H1 (cell line): ENCODE results near the gene IMP3. TPM values are rescaled to one million over a fixed set of nuclear protein-coding genes. Genes with fewer than 3 reads are reported as not detected.

Experiments
- BRCA1 ChIP-seq: IDR thresholded peaks from 2 replicates; pipeline ENCODE4 v1.6.1; 2012; ENCODE audit warnings: low read depth, low read length, improper control_type of control experiment
- EZH2 ChIP-seq: fragments of 200-600 bp; sonication (generic); IDR thresholded peaks from 2 replicates; pipeline ENCODE4 v1.7.1; 2012; ENCODE audit warnings: low read depth, mild to moderate bottlenecking, moderate library complexity, low read length, inconsistent platforms; ENCODE audit not compliant: severe bottlenecking
- GABPA ChIP-seq: IDR thresholded peaks from 2 replicates; pipeline ENCODE4 v1.6.1; 2011; ENCODE audit warnings: mild to moderate bottlenecking, low read length, moderate library complexity, borderline replicate concordance; ENCODE audit not compliant: insufficient read depth
- MAFK ChIP-seq: IDR thresholded peaks from 2 replicates; pipeline ENCODE4 v1.6.1; 2012; ENCODE audit warnings: low read depth, mild to moderate bottlenecking, improper control_type of control experiment, low read length
- POLR2A ChIP-seq, 2 experiments: IDR thresholded peaks; 1 replicate in 1 of 2; 2 replicates in 1 of 2; pipeline ENCODE4 v1.6.1; 2011; ENCODE audit warnings: low read depth in 2 of 2, low read length in 2 of 2, mild to moderate bottlenecking in 2 of 2; ENCODE audit errors: control extremely low read depth in 1 of 2
- SP2 ChIP-seq: IDR thresholded peaks from 2 replicates; pipeline ENCODE4 v1.6.1; 2012; ENCODE audit warnings: mild to moderate bottlenecking, low read length, inconsistent platforms
- polyA plus RNA-seq, 7 experiments: library from polyadenylated mRNA; depleted of rRNA in 3 of 7; stranded (reverse) in 5 of 7; unstranded in 2 of 7; fragments of >200 nt in 5 of 7; fragments of 200-250 nt in 2 of 7; gene quantifications; 1 replicate in 5 of 7; 2 replicates in 1 of 7; 4 replicates in 1 of 7; pipeline versions ENCODE4 v1.2.1 to v1.2.3, GENCODE V29; 2011 to 2013; ENCODE audit warnings: missing spikeins in 2 of 7, mixed read lengths in 2 of 7
- total RNA-seq: library from RNA; stranded (reverse); fragmentation: NEBNext Ultra II Directional; extraction: Animal tissue kit (Norgen Biotek cat#: 25700); gene quantifications from 2 replicates; pipeline ENCODE4 v1.2.1, GENCODE V29; 2021
- TF ChIP-seq, protein P1 (sequence below), 3 experiments: IDR thresholded peaks; 1 replicate in 2 of 3; 2 replicates in 1 of 3; pipeline versions ENCODE4 v1.5.1 to v1.6.1; 2011; ENCODE audit warnings: low read length in 3 of 3, mild to moderate bottlenecking in 3 of 3, inconsistent platforms in 2 of 3, low read depth in 1 of 3, moderate library complexity in 1 of 3; ENCODE audit not compliant: insufficient read depth in 1 of 3; ENCODE audit errors: control extremely low read depth in 1 of 3
- TF ChIP-seq, protein P2 (sequence below): fragments of 300-600 bp; sonication (generic); IDR thresholded peaks from 2 replicates; pipeline ENCODE4 v1.7.1; 2012; ENCODE audit warnings: low read length, moderate library complexity, mild to moderate bottlenecking, inconsistent platforms; ENCODE audit not compliant: insufficient replicate concordance

Gene IMP3
- total and polyA plus RNA-seq, 2 of the 8 experiments (the other 6 are each of a cell fraction or from before 2014, with no cell fraction given) = 114 to 273 TPM

DNA sequence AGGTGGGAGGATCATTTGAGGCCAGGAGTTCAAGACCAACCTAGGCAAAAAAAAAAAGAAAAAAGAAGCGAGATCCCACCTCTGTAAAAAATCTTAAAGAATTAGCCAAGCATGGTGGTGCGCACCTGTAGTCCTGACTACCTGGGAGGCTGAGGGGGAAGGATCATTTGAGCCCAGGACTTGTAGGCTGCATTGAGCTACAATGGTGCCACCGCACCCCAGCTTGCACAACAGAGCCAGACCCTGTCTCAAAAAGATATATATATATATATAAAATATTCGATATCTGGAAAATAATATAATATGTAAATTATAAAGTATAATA, 1.1 kb upstream of the IMP3 start (continued):
- TF ChIP-seq, protein P1, sequence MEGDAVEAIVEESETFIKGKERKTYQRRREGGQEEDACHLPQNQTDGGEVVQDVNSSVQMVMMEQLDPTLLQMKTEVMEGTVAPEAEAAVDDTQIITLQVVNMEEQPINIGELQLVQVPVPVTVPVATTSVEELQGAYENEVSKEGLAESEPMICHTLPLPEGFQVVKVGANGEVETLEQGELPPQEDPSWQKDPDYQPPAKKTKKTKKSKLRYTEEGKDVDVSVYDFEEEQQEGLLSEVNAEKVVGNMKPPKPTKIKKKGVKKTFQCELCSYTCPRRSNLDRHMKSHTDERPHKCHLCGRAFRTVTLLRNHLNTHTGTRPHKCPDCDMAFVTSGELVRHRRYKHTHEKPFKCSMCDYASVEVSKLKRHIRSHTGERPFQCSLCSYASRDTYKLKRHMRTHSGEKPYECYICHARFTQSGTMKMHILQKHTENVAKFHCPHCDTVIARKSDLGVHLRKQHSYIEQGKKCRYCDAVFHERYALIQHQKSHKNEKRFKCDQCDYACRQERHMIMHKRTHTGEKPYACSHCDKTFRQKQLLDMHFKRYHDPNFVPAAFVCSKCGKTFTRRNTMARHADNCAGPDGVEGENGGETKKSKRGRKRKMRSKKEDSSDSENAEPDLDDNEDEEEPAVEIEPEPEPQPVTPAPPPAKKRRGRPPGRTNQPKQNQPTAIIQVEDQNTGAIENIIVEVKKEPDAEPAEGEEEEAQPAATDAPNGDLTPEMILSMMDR (IDR thresholded peaks at IDR 0.05; ENCODE audit: control extremely low read depth in 1 of 3, insufficient read depth in 1 of 3, low read depth in 1 of 3, low read length in 3 of 3) = no peak
- TF ChIP-seq SP2 = no peak
- no peak for TF ChIP-seq MAFK
- TF ChIP-seq EZH2 = no peak
- no peak for TF ChIP-seq BRCA1
- TF ChIP-seq, protein P2, sequence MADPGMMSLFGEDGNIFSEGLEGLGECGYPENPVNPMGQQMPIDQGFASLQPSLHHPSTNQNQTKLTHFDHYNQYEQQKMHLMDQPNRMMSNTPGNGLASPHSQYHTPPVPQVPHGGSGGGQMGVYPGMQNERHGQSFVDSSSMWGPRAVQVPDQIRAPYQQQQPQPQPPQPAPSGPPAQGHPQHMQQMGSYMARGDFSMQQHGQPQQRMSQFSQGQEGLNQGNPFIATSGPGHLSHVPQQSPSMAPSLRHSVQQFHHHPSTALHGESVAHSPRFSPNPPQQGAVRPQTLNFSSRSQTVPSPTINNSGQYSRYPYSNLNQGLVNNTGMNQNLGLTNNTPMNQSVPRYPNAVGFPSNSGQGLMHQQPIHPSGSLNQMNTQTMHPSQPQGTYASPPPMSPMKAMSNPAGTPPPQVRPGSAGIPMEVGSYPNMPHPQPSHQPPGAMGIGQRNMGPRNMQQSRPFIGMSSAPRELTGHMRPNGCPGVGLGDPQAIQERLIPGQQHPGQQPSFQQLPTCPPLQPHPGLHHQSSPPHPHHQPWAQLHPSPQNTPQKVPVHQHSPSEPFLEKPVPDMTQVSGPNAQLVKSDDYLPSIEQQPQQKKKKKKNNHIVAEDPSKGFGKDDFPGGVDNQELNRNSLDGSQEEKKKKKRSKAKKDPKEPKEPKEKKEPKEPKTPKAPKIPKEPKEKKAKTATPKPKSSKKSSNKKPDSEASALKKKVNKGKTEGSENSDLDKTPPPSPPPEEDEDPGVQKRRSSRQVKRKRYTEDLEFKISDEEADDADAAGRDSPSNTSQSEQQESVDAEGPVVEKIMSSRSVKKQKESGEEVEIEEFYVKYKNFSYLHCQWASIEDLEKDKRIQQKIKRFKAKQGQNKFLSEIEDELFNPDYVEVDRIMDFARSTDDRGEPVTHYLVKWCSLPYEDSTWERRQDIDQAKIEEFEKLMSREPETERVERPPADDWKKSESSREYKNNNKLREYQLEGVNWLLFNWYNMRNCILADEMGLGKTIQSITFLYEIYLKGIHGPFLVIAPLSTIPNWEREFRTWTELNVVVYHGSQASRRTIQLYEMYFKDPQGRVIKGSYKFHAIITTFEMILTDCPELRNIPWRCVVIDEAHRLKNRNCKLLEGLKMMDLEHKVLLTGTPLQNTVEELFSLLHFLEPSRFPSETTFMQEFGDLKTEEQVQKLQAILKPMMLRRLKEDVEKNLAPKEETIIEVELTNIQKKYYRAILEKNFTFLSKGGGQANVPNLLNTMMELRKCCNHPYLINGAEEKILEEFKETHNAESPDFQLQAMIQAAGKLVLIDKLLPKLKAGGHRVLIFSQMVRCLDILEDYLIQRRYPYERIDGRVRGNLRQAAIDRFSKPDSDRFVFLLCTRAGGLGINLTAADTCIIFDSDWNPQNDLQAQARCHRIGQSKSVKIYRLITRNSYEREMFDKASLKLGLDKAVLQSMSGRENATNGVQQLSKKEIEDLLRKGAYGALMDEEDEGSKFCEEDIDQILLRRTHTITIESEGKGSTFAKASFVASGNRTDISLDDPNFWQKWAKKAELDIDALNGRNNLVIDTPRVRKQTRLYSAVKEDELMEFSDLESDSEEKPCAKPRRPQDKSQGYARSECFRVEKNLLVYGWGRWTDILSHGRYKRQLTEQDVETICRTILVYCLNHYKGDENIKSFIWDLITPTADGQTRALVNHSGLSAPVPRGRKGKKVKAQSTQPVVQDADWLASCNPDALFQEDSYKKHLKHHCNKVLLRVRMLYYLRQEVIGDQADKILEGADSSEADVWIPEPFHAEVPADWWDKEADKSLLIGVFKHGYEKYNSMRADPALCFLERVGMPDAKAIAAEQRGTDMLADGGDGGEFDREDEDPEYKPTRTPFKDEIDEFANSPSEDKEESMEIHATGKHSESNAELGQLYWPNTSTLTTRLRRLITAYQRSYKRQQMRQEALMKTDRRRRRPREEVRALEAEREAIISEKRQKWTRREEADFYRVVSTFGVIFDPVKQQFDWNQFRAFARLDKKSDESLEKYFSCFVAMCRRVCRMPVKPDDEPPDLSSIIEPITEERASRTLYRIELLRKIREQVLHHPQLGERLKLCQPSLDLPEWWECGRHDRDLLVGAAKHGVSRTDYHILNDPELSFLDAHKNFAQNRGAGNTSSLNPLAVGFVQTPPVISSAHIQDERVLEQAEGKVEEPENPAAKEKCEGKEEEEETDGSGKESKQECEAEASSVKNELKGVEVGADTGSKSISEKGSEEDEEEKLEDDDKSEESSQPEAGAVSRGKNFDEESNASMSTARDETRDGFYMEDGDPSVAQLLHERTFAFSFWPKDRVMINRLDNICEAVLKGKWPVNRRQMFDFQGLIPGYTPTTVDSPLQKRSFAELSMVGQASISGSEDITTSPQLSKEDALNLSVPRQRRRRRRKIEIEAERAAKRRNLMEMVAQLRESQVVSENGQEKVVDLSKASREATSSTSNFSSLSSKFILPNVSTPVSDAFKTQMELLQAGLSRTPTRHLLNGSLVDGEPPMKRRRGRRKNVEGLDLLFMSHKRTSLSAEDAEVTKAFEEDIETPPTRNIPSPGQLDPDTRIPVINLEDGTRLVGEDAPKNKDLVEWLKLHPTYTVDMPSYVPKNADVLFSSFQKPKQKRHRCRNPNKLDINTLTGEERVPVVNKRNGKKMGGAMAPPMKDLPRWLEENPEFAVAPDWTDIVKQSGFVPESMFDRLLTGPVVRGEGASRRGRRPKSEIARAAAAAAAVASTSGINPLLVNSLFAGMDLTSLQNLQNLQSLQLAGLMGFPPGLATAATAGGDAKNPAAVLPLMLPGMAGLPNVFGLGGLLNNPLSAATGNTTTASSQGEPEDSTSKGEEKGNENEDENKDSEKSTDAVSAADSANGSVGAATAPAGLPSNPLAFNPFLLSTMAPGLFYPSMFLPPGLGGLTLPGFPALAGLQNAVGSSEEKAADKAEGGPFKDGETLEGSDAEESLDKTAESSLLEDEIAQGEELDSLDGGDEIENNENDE = no peak
- TF ChIP-seq POLR2A (IDR thresholded peaks at IDR 0.05; ENCODE audit: control extremely low read depth in 1 of 2, low read depth in 2 of 2, low read length in 2 of 2) = no peak
- TF ChIP-seq GABPA = no peak
